GM12892 (cell line): Measurements from ENCODE around the gene SUN1.

Experiments
- POLR2A ChIP-seq: IDR thresholded peaks from 2 replicates; pipeline ENCODE4 v1.6.1; 2011; ENCODE audit warnings: low read depth, low read length, control low read depth
- TAF1 ChIP-seq: IDR thresholded peaks from 2 replicates; pipeline ENCODE4 v1.6.1; 2011; ENCODE audit warnings: low read depth, mild to moderate bottlenecking, control low read depth, low read length, borderline replicate concordance

- TF ChIP-seq POLR2A (no peak), TAF1 (no peak)
Observed at GRCh38 chr7:891291-891690, 59.0 kb downstream of the SUN1 start.
